Epithelial cell of esophagus (primary cell): ENCODE data around the gene KPNA6.
"Not testable (repeated sequence)": the region's sequence is repeated elsewhere in the genome, so short reads cannot be mapped to it uniquely, and the experiment has no call there.

Source experiments
- DNase-seq: peaks from one replicate; pipeline ENCODE4 v3.0.0; 2010; ENCODE audit warnings: low read depth
- H3K4me3 ChIP-seq: 2 replicates; pipeline ENCODE4 v1.5.1; 2011; ENCODE audit warnings: mild to moderate bottlenecking, low read length, control low read depth
- TF ChIP-seq, protein P1 (sequence below): IDR thresholded peaks from 2 replicates; pipeline ENCODE4 v1.5.1; 2011; ENCODE audit warnings: low read depth, mild to moderate bottlenecking, low read length, control low read depth, inconsistent platforms; ENCODE audit not compliant: insufficient read depth; ENCODE audit errors: missing control alignments

Gene KPNA6

GRCh38 chr1:32107742-32108661 is at the start of gene KPNA6:
Gene KPNA6, plus strand, starts transcription at chr1:32108056. Its CDS starts 75 bp downstream, at chr1:32108131.
- peak; percentile 98 for DNase-seq
- peak within 1 kb of the TSS; percentile 98 for H3K4me3 ChIP-seq
- TF ChIP-seq, protein P1, sequence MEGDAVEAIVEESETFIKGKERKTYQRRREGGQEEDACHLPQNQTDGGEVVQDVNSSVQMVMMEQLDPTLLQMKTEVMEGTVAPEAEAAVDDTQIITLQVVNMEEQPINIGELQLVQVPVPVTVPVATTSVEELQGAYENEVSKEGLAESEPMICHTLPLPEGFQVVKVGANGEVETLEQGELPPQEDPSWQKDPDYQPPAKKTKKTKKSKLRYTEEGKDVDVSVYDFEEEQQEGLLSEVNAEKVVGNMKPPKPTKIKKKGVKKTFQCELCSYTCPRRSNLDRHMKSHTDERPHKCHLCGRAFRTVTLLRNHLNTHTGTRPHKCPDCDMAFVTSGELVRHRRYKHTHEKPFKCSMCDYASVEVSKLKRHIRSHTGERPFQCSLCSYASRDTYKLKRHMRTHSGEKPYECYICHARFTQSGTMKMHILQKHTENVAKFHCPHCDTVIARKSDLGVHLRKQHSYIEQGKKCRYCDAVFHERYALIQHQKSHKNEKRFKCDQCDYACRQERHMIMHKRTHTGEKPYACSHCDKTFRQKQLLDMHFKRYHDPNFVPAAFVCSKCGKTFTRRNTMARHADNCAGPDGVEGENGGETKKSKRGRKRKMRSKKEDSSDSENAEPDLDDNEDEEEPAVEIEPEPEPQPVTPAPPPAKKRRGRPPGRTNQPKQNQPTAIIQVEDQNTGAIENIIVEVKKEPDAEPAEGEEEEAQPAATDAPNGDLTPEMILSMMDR = no peak

- no peak for DNase-seq
- TF ChIP-seq, protein P1 = no peak
- no peak overlapping the region for H3K4me3 ChIP-seq
Measured at GRCh38 chr1:32060914-32061313, 46.9 kb upstream of the KPNA6 start.

- DNase-seq = no peak
- TF ChIP-seq, protein P1 = no peak
- no peak overlapping the region for H3K4me3 ChIP-seq
Measured at GRCh38 chr1:32062867-32063230, 45.0 kb upstream of the KPNA6 start.

GRCh38 chr1:32063261-32063681 is 44.6 kb upstream of the KPNA6 start:
- TF ChIP-seq, protein P1 = peak; percentile 48
- no peak overlapping the region for H3K4me3 ChIP-seq
- peak; percentile 52 for DNase-seq

GRCh38 chr1:32065613-32066488 is 42.0 kb upstream of the KPNA6 start:
- DNase-seq = peak; percentile 36
- not testable (repeated sequence) for H3K4me3 ChIP-seq

DNA sequence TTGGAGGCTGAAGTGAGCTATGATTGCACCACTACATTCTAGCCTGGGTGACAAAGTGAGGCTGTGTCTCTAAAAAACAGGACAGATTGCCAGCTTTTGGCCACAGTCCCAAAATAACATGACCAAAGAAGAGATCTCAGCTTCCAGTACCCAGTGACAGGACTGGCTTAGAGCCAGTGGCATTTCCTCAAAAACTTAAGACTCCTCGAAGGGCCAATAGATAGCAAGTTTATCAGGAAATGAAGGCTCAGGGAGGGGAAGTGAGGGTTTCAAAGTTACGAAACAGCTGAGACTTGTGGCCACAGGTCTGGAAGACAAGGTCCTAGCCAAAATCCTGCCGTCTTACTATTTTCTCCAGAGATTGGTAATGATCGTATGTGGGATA is 41.4 kb upstream of the KPNA6 start:
- TF ChIP-seq, protein P1 = no peak
- DNase-seq = peak; percentile 96
- H3K4me3 ChIP-seq = no peak overlapping the region

DNA sequence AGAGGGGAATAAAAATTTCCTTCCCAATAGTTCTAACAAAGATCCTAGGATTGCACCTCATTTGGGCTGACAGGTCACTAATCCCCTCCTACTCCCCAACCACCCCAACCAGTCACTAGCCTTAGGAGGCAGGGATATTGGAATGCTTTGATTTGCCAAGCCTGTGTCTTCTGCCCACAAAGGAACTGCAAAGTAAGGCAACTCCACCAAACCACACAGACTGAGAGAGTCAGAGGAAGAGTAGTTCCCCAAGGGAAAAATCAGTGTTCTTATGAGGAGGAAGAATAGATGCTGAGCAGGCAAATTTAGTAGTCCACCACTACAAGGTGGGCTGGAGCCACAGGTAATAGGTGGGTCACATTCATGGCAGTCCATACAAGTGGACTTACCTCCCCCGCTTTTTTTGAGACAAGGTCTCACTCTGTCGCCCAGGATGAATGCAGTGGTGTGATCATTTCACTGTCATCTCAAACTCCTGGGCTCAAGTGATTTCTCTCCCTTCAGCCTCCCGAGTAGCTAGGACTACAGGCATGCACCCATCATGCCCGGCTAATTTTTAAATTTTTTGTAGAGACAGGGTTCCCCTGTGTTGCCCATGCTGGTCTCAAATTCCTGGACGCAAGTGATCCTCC is 38.8 kb upstream of the KPNA6 start:
- no peak overlapping the region for H3K4me3 ChIP-seq
- DNase-seq = peak; percentile 40
- TF ChIP-seq, protein P1 = no peak
